ENCODE measurements around the gene LNPK.
"Not testable (repeated sequence)": the region's sequence is repeated elsewhere in the genome, so short reads cannot be mapped to it uniquely, and the experiment has no call there.

The LNPK gene

GRCh38 chr2:175999283-175999819, 2.7 kb downstream of the LNPK start:
- peaks cover 9% of the 10 kb centered on the region for H3K4me1 Mint-ChIP-seq
- no peak overlapping the region for H3K27ac Mint-ChIP-seq
- no peaks in the 10 kb centered on the region for H3K27me3 Mint-ChIP-seq
- H3K4me3 Mint-ChIP-seq: no peak overlapping the region
- ATAC-seq (no peak), DNase-seq (no peak)
- no peaks in the 10 kb centered on the region for H3K9me3 Mint-ChIP-seq

- Mint-ChIP-seq H3K4me3 (no peak overlapping the region), H3K9me3 (no peaks in the 10 kb centered on the region), H3K4me1 (no peaks in the 10 kb centered on the region), H3K27ac (peak overlapping the region in 1 of 2 donors; percentile 59), H3K27me3 (no peaks in the 10 kb centered on the region)
- DNase-seq: no peak
- no peak for ATAC-seq
Measured at GRCh38 chr2:175990099-175990498, 12.0 kb downstream of the LNPK start.

- DNase-seq, H3K4me3 Mint-ChIP-seq, H3K27me3 Mint-ChIP-seq, H3K4me1 Mint-ChIP-seq, H3K9me3 Mint-ChIP-seq, H3K27ac Mint-ChIP-seq, ATAC-seq: not testable (repeated sequence)
Measured at GRCh38 chr2:175987126-175987525, 14.9 kb downstream of the LNPK start.

- Mint-ChIP-seq H3K4me3 (no peak overlapping the region), H3K27me3 (no peaks in the 10 kb centered on the region), H3K27ac (no peak overlapping the region), H3K4me1 (no peaks in the 10 kb centered on the region), H3K9me3 (no peaks in the 10 kb centered on the region)
- DNase-seq (no peak), ATAC-seq (no peak)
Measured at GRCh38 chr2:175984846-175985245, 17.2 kb downstream of the LNPK start.

- Mint-ChIP-seq H3K27ac (no peak overlapping the region), H3K27me3 (no peaks in the 10 kb centered on the region), H3K9me3 (no peaks in the 10 kb centered on the region), H3K4me1 (no peaks in the 10 kb centered on the region), H3K4me3 (no peak overlapping the region)
- ATAC-seq (no peak), DNase-seq (no peak)
Measured at GRCh38 chr2:175981551-175981950, 20.5 kb downstream of the LNPK start.

- ATAC-seq: no peak
- no peaks in the 10 kb centered on the region for H3K27me3 Mint-ChIP-seq
- H3K27ac Mint-ChIP-seq: no peak overlapping the region
- no peak overlapping the region for H3K4me3 Mint-ChIP-seq
- H3K4me1 Mint-ChIP-seq: no peaks in the 10 kb centered on the region
- no peaks in the 10 kb centered on the region for H3K9me3 Mint-ChIP-seq
- DNase-seq: no peak
Measured at GRCh38 chr2:175976391-175977157, 25.5 kb downstream of the LNPK start.

GRCh38 chr2:175973373-175973772, 28.7 kb downstream of the LNPK start:
- Mint-ChIP-seq H3K27me3 (no peaks in the 10 kb centered on the region), H3K9me3 (no peaks in the 10 kb centered on the region), H3K4me3 (no peak overlapping the region), H3K27ac (no peak overlapping the region), H3K4me1 (no peaks in the 10 kb centered on the region)
- no peak for DNase-seq
- no peak for ATAC-seq

- Mint-ChIP-seq H3K4me3 (no peak overlapping the region), H3K27ac (no peak overlapping the region), H3K9me3 (no peaks in the 10 kb centered on the region), H3K27me3 (no peaks in the 10 kb centered on the region), H3K4me1 (no peaks in the 10 kb centered on the region)
- no peak for DNase-seq
- no peak for ATAC-seq
Measured at GRCh38 chr2:175966839-175967238, 35.2 kb downstream of the LNPK start.

GRCh38 chr2:175965773-175966172, 36.3 kb downstream of the LNPK start:
- DNase-seq (no peak), ATAC-seq (no peak)
- Mint-ChIP-seq H3K4me1 (no peaks in the 10 kb centered on the region), H3K4me3 (no peak overlapping the region), H3K27me3 (no peaks in the 10 kb centered on the region), H3K9me3 (no peaks in the 10 kb centered on the region), H3K27ac (peak overlapping the region in 1 of 2 donors; percentile 46)

GRCh38 chr2:175964195-175964594, 37.9 kb downstream of the LNPK start:
- Mint-ChIP-seq H3K4me3 (no peak overlapping the region), H3K27ac (no peak overlapping the region), H3K4me1 (no peaks in the 10 kb centered on the region), H3K9me3 (no peaks in the 10 kb centered on the region), H3K27me3 (no peaks in the 10 kb centered on the region)
- DNase-seq (no peak), ATAC-seq (no peak)

GRCh38 chr2:175963171-175963570, 38.9 kb downstream of the LNPK start:
- not testable (repeated sequence) for H3K4me1 Mint-ChIP-seq, H3K9me3 Mint-ChIP-seq, H3K27ac Mint-ChIP-seq, DNase-seq, H3K4me3 Mint-ChIP-seq, H3K27me3 Mint-ChIP-seq, ATAC-seq

GRCh38 chr2:175957845-175958244, 44.2 kb downstream of the LNPK start:
- ATAC-seq (no peak), DNase-seq (no peak)
- Mint-ChIP-seq H3K4me1 (no peaks in the 10 kb centered on the region), H3K4me3 (no peak overlapping the region), H3K9me3 (no peaks in the 10 kb centered on the region), H3K27ac (no peak overlapping the region), H3K27me3 (no peaks in the 10 kb centered on the region)

- H3K27me3 Mint-ChIP-seq: no peaks in the 10 kb centered on the region
- no peaks in the 10 kb centered on the region for H3K9me3 Mint-ChIP-seq
- H3K4me3 Mint-ChIP-seq: no peak overlapping the region
- H3K27ac Mint-ChIP-seq: no peak overlapping the region
- DNase-seq (no peak), ATAC-seq (no peak)
- H3K4me1 Mint-ChIP-seq: no peaks in the 10 kb centered on the region
Measured at GRCh38 chr2:175955136-175955535, 46.9 kb downstream of the LNPK start.

GRCh38 chr2:175950512-175950911, 51.6 kb downstream of the LNPK start:
- no peak for DNase-seq
- H3K27me3 Mint-ChIP-seq: no peaks in the 10 kb centered on the region

GRCh38 chr2:175948191-175948590, 53.9 kb downstream of the LNPK start:
- DNase-seq: no peak
- no peak overlapping the region for H3K4me3 Mint-ChIP-seq
- H3K9me3 Mint-ChIP-seq: no peaks in the 10 kb centered on the region
- no peak for ATAC-seq
- no peaks in the 10 kb centered on the region for H3K4me1 Mint-ChIP-seq
- no peaks in the 10 kb centered on the region for H3K27me3 Mint-ChIP-seq
- H3K27ac Mint-ChIP-seq: no peak overlapping the region

More at GRCh38 chr2:175950512-175950911, 51.6 kb downstream of the LNPK start:
- H3K4me1 Mint-ChIP-seq: no peaks in the 10 kb centered on the region
- ATAC-seq: no peak
- no peak overlapping the region for H3K27ac Mint-ChIP-seq
- no peaks in the 10 kb centered on the region for H3K9me3 Mint-ChIP-seq
- no peak overlapping the region for H3K4me3 Mint-ChIP-seq

GRCh38 chr2:175947073-175947472, 55.0 kb downstream of the LNPK start:
- ATAC-seq: no peak
- Mint-ChIP-seq H3K9me3 (no peaks in the 10 kb centered on the region), H3K4me3 (no peak overlapping the region)

GRCh38 chr2:175941699-175942098, 60.4 kb downstream of the LNPK start:
- no peak overlapping the region for H3K4me3 Mint-ChIP-seq
- no peak overlapping the region for H3K27ac Mint-ChIP-seq
- DNase-seq (no peak), ATAC-seq (no peak)
- no peaks in the 10 kb centered on the region for H3K4me1 Mint-ChIP-seq
- no peaks in the 10 kb centered on the region for H3K27me3 Mint-ChIP-seq
- H3K9me3 Mint-ChIP-seq: no peaks in the 10 kb centered on the region

More at GRCh38 chr2:175947073-175947472, 55.0 kb downstream of the LNPK start:
- H3K27me3 Mint-ChIP-seq: no peaks in the 10 kb centered on the region
- no peaks in the 10 kb centered on the region for H3K4me1 Mint-ChIP-seq
- no peak for DNase-seq
- peak overlapping the region in 1 of 2 donors; percentile 40 for H3K27ac Mint-ChIP-seq

Measured in stimulated activated naive CD8-positive, alpha-beta T cell treated with anti-CD3 and anti-CD28 coated beads, Interleukin-15, amount 100 ng/mL, for 72 hours (primary cell).